Measurements from ENCODE around the gene PHPT1.
"Not testable (repeated sequence)": the region's sequence is repeated elsewhere in the genome, so short reads cannot be mapped to it uniquely, and the experiment has no call there.

PHPT1 gene

GRCh38 chr9:136862849-136863622, 13.8 kb downstream of the PHPT1 start:
- no peak for TF ChIP-seq CTCF (IDR thresholded peaks at IDR 0.05; ENCODE audit: low read depth, low read length, missing control alignments)
- DNase-seq (ENCODE audit: low read depth): no peak
- H3K4me3 ChIP-seq (ENCODE audit: low read depth, low read length): no peak overlapping the region

DNA sequence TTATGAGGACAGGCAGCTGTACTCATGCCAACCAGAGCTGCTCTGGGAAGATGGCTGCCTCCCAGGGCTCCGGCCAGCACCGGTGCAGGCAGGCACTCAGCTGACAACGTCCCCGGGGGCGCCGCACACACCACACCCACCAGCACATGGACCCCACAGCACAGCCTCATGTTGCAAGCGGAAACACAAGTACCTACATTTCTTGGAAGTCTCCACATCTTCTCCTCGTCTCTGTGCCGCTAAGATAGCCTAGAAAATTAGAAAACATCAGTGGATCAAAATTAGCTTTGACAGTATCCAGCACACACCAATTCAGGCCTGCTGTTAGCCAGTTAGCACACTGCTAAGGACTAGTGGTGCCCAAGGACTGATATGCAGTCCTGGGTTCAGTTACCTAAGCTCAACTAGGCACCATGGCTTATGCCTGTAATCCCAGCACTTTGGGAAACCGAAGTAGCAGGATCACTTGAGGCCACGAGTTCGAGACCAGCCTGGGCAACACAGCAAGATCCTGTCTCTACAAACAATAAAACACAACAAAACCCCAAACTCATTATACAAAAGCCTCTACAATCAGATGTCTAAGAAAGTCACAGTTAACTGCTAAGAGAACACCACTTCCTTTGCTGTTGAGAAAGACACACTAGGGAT, 14.5 kb downstream of the PHPT1 start:
- no peak for DNase-seq (ENCODE audit: low read depth)
- H3K4me3 ChIP-seq (ENCODE audit: low read depth, low read length): no peak overlapping the region
- no peak for TF ChIP-seq CTCF (IDR thresholded peaks at IDR 0.05; ENCODE audit: low read depth, low read length, missing control alignments)

GRCh38 chr9:136865041-136865767, 16.0 kb downstream of the PHPT1 start:
- TF ChIP-seq CTCF (IDR thresholded peaks at IDR 0.05; ENCODE audit: low read depth, low read length, missing control alignments): no peak
- peak overlapping the region; percentile 85 for H3K4me3 ChIP-seq (ENCODE audit: low read depth, low read length)
- no peak for DNase-seq (ENCODE audit: low read depth)

- H3K4me3 ChIP-seq (ENCODE audit: low read depth, low read length): peak overlapping the region; percentile 85
- no peak for DNase-seq (ENCODE audit: low read depth)
- TF ChIP-seq CTCF (IDR thresholded peaks at IDR 0.05; ENCODE audit: low read depth, low read length, missing control alignments): no peak
Measured at GRCh38 chr9:136865768-136866103, 16.5 kb downstream of the PHPT1 start.

DNA sequence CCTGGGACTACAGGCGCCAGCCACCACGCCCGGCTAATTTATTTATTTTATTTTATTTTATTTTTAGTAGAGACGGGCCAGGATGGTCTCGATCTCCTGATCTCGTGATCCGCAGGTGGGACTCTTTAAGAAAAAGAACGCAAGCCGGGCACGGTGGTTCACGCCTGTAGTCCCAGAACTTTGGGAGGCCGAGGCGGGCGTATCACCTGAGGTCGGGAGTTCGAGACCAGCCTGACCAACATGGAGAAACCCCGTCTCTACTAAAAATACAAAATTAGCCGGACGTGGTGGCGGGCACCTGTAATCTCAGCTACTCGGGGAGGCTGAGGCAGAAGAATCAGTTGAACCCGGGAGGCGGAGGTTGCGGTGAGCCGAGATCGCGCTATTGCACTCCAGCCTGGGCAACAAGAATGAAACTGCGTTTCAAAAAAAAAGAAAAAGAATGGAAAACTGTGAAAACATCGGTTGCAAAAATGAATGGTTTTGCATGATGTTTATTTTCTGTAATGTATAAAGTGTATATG, 17.8 kb downstream of the PHPT1 start:
- not testable (repeated sequence) for DNase-seq (ENCODE audit: low read depth)
- peak overlapping the region; percentile 85 for H3K4me3 ChIP-seq (ENCODE audit: low read depth, low read length)

DNA sequence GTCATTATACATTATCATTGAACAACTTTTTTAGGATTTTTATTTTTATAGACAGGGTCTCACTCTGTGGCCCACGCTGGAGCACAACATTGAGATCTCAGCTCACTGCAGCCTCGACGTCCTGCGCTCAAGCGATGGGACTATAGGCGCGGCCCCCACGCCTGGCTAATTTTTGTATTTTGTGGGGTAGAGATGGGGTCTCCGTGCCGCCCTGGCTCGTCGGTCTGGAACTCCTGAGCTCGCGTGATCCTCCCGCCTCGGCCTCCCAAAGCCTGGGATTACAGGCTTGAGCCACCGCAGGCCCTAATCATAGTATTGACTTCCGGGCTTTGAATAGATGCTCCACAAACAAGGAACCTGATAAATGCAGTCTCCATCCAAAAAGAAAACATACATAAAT, 18.3 kb downstream of the PHPT1 start:
- DNase-seq (ENCODE audit: low read depth): no peak
- no peak overlapping the region for H3K4me3 ChIP-seq (ENCODE audit: low read depth, low read length)
- no peak for TF ChIP-seq CTCF (IDR thresholded peaks at IDR 0.05; ENCODE audit: low read depth, low read length, missing control alignments)

DNA sequence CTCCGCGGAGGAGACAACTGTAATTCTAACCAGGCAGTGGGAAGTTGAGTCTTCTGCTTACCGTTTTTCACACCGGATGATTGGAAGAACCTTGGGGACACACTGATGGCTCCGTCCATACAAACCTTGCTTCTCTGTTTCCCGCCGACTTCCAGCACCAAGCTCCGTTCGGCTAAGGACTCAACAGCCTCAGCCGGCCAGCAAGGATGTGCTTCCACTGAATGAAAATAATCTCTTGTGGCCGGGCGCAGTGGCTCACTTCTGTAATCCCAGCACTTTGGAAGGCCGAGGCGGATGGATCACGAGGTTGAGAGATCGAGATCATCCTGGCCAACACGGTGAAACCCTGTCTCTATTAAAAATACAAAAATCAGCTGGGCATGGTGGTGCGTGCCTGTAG, 18.7 kb downstream of the PHPT1 start:
- no peak for DNase-seq (ENCODE audit: low read depth)

More for the DNA sequence above, 18.7 kb downstream of the PHPT1 start:
- TF ChIP-seq CTCF (IDR thresholded peaks at IDR 0.05; ENCODE audit: low read depth, low read length, missing control alignments): no peak
- H3K4me3 ChIP-seq (ENCODE audit: low read depth, low read length): no peak overlapping the region

All from GM12864 (cell line).